Measurements from ENCODE around the gene INPP5D.

INPP5D gene

DNA sequence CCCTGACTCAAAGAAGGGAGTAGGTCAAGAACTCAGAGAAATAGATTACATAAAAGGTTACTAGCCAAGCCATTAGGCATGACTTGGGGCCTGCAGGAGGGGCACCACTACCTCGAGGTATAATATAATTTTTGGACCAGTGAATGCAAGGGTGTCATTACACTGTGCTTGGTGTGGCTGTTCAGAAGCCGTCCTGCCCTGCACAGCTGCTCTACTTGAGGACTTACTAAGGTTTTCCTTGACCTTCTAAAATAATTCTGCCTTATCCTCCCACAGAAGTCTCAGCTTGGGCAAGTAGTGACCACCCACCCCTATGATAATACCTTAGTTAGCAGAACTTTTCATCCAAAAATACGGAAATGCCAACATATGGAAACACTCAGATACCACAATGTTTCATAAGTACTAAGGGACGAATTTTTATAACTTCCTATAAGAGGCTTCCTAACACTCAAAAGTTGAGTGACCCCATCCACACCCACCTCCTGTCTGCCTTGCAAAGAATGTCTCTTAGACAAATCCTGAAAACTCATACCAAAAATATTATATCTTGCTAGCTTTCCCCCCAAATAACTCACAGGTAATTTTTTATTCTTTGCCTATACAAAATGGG is 173.6 kb downstream of the INPP5D start:
- Histone ChIP-seq H3K4me2 (ENCODE audit: insufficient read depth, low read length, poor library complexity, severe bottlenecking) (no peak overlapping the region), H3K14ac (ENCODE audit: low read length) (no peak overlapping the region), H2BK5ac (ENCODE audit: low read length) (no peak overlapping the region), H3K4ac (ENCODE audit: low read length) (no peak overlapping the region), H2BK120ac (ENCODE audit: low read depth, low read length) (no peak overlapping the region), H4K8ac (ENCODE audit: low read depth, low read length) (no peak overlapping the region), H3K27me3 (ENCODE audit: control insufficient read depth in 3 of 3, insufficient read depth in 3 of 3, low read depth in 1 of 3, low read length in 3 of 3) (no peaks in the 10 kb centered on the region), H3K23ac (ENCODE audit: low read depth, low read length, poor library complexity) (no peak overlapping the region), H3K4me3 (ENCODE audit: low read length in 2 of 2) (no peak overlapping the region), H3K36me3 (replicated peaks in 1 of 2; ENCODE audit: control insufficient read depth in 2 of 2, insufficient read depth in 2 of 2, low read length in 2 of 2) (no peaks in the 10 kb centered on the region), H3K27ac (replicated peaks; ENCODE audit: low read length) (no peak overlapping the region), H4K91ac (ENCODE audit: low read depth, low read length, poor library complexity) (no peak overlapping the region), H2AFZ (ENCODE audit: low read length) (no peak overlapping the region), H3K79me1 (ENCODE audit: low read depth, low read length) (no peaks in the 10 kb centered on the region), H2AK5ac (ENCODE audit: low read depth, low read length) (no peak overlapping the region), H3K18ac (ENCODE audit: low read length) (no peak overlapping the region), H3K4me1 (ENCODE audit: control insufficient read depth in 2 of 2, insufficient read depth in 1 of 2, low read depth in 1 of 2, low read length in 2 of 2) (no peaks in the 10 kb centered on the region), H3K9ac (ENCODE audit: low read depth, low read length, poor library complexity) (no peak overlapping the region), H3K9me3 (replicated peaks in 1 of 2; ENCODE audit: control insufficient read depth in 2 of 2, insufficient read depth in 1 of 2, low read depth in 1 of 2, low read length in 2 of 2) (no peaks in the 10 kb centered on the region), H2BK15ac (ENCODE audit: low read length) (no peak overlapping the region), H2BK12ac (ENCODE audit: low read length) (no peak overlapping the region)
- no CpG with 5 or more reads among the region's 4 CpGs for WGBS, 2 donors (ENCODE audit: extremely low coverage in 2 of 2, insufficient read length in 2 of 2, insufficient replicate concordance in 1 of 2)
- no peak for DNase-seq (ENCODE audit: low spot score)

DNA sequence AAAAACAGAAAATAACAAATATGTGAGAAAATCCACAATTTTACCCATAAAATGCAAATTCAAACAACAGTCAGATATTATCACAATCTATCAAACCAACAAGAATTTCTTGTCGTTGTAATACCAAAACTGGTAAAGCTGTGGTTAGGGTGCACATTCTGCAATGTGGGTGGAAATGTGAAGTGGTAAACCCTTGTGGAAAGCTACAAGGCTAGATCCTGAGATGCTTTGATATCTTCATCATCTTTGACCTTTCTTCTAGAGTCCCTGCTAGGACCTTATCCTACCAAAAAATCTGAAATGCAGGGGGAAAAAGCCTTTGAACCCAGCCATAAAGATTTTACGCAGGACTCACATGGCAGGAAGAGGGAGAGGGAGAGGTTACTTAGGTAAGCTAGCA is 174.1 kb downstream of the INPP5D start:
- Histone ChIP-seq H2AFZ (ENCODE audit: low read length) (no peak overlapping the region), H3K79me1 (ENCODE audit: low read depth, low read length) (no peaks in the 10 kb centered on the region), H2BK120ac (ENCODE audit: low read depth, low read length) (no peak overlapping the region), H3K4me1 (ENCODE audit: control insufficient read depth in 2 of 2, insufficient read depth in 1 of 2, low read depth in 1 of 2, low read length in 2 of 2) (no peaks in the 10 kb centered on the region), H3K4ac (ENCODE audit: low read length) (no peak overlapping the region), H3K9me3 (replicated peaks in 1 of 2; ENCODE audit: control insufficient read depth in 2 of 2, insufficient read depth in 1 of 2, low read depth in 1 of 2, low read length in 2 of 2) (no peaks in the 10 kb centered on the region), H2AK5ac (ENCODE audit: low read depth, low read length) (no peak overlapping the region), H3K14ac (ENCODE audit: low read length) (no peak overlapping the region), H3K4me3 (ENCODE audit: low read length in 2 of 2) (no peak overlapping the region), H2BK15ac (ENCODE audit: low read length) (no peak overlapping the region), H2BK5ac (ENCODE audit: low read length) (no peak overlapping the region), H3K18ac (ENCODE audit: low read length) (no peak overlapping the region), H3K27me3 (ENCODE audit: control insufficient read depth in 3 of 3, insufficient read depth in 3 of 3, low read depth in 1 of 3, low read length in 3 of 3) (no peaks in the 10 kb centered on the region), H3K23ac (ENCODE audit: low read depth, low read length, poor library complexity) (no peak overlapping the region), H3K27ac (replicated peaks; ENCODE audit: low read length) (no peak overlapping the region), H2BK12ac (ENCODE audit: low read length) (no peak overlapping the region), H3K4me2 (ENCODE audit: insufficient read depth, low read length, poor library complexity, severe bottlenecking) (no peak overlapping the region), H4K91ac (ENCODE audit: low read depth, low read length, poor library complexity) (no peak overlapping the region), H4K8ac (ENCODE audit: low read depth, low read length) (no peak overlapping the region), H3K36me3 (replicated peaks in 1 of 2; ENCODE audit: control insufficient read depth in 2 of 2, insufficient read depth in 2 of 2, low read length in 2 of 2) (no peaks in the 10 kb centered on the region), H3K9ac (ENCODE audit: low read depth, low read length, poor library complexity) (no peak overlapping the region)
- DNase-seq (ENCODE audit: low spot score), result no peak
- no CpG with 5 or more reads among the region's 2 CpGs for WGBS, 2 donors (ENCODE audit: extremely low coverage in 2 of 2, insufficient read length in 2 of 2, insufficient replicate concordance in 1 of 2)

DNA sequence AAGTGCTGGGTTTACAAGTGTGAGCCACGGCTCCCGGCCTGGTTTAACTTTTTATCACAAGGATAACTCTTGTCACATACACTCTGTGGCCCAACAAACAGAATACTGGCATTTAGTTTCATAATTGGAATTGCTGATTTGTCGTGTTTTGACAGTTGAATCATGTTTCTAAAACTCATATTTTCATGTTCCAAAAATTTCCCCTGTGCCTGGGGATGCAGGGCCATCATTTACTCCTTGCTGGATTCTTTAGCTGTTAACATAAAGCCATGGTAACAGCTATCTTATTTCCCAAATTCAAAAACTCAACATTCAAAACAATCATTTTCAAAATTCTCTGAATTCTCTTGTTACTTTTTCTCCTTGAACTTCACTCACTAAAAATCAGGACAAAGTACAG is 174.9 kb downstream of the INPP5D start:
- Histone ChIP-seq H3K79me1 (ENCODE audit: low read depth, low read length) (no peaks in the 10 kb centered on the region), H3K4me2 (ENCODE audit: insufficient read depth, low read length, poor library complexity, severe bottlenecking) (no peak overlapping the region), H2AFZ (ENCODE audit: low read length) (no peak overlapping the region), H4K8ac (ENCODE audit: low read depth, low read length) (no peak overlapping the region), H2BK120ac (ENCODE audit: low read depth, low read length) (no peak overlapping the region), H3K9me3 (replicated peaks in 1 of 2; ENCODE audit: control insufficient read depth in 2 of 2, insufficient read depth in 1 of 2, low read depth in 1 of 2, low read length in 2 of 2) (no peaks in the 10 kb centered on the region), H2AK5ac (ENCODE audit: low read depth, low read length) (no peak overlapping the region), H3K4me3 (ENCODE audit: low read length in 2 of 2) (no peak overlapping the region), H3K4me1 (ENCODE audit: control insufficient read depth in 2 of 2, insufficient read depth in 1 of 2, low read depth in 1 of 2, low read length in 2 of 2) (no peaks in the 10 kb centered on the region), H3K23ac (ENCODE audit: low read depth, low read length, poor library complexity) (no peak overlapping the region), H3K27me3 (ENCODE audit: control insufficient read depth in 3 of 3, insufficient read depth in 3 of 3, low read depth in 1 of 3, low read length in 3 of 3) (no peaks in the 10 kb centered on the region), H2BK15ac (ENCODE audit: low read length) (no peak overlapping the region), H3K27ac (replicated peaks; ENCODE audit: low read length) (no peak overlapping the region), H2BK5ac (ENCODE audit: low read length) (no peak overlapping the region), H2BK12ac (ENCODE audit: low read length) (no peak overlapping the region), H3K36me3 (replicated peaks in 1 of 2; ENCODE audit: control insufficient read depth in 2 of 2, insufficient read depth in 2 of 2, low read length in 2 of 2) (no peaks in the 10 kb centered on the region), H3K14ac (ENCODE audit: low read length) (no peak overlapping the region), H3K18ac (ENCODE audit: low read length) (no peak overlapping the region), H3K4ac (ENCODE audit: low read length) (no peak overlapping the region), H4K91ac (ENCODE audit: low read depth, low read length, poor library complexity) (no peak overlapping the region), H3K9ac (ENCODE audit: low read depth, low read length, poor library complexity) (no peak overlapping the region)
- no peak for DNase-seq (ENCODE audit: low spot score)
- no CpG with 5 or more reads among the region's 3 CpGs for WGBS, 2 donors (ENCODE audit: extremely low coverage in 2 of 2, insufficient read length in 2 of 2, insufficient replicate concordance in 1 of 2)

DNA sequence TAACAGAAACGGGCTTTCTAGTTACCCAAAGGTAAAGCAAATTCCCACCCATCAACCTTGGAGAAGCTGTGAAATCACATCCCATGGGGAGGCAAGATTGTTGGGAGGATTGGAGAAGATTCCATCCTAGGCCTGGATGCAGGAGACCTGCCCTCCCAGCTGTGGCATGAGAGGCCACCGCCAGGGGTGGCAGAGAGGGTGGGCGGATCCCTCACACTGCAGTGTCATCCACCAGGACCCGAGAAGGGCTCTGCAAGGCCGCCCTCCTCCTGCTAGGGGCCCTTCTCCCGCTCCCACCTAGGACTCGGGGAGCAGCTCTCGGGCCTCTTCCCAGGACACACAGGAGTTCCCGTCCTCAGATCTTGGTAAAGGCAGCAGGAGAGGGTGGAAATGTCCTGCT is 175.8 kb downstream of the INPP5D start:
- Histone ChIP-seq H2AK5ac (ENCODE audit: low read depth, low read length) (no peak overlapping the region), H2BK12ac (ENCODE audit: low read length) (no peak overlapping the region), H3K27ac (replicated peaks; ENCODE audit: low read length) (no peak overlapping the region), H3K9ac (ENCODE audit: low read depth, low read length, poor library complexity) (no peak overlapping the region), H2BK5ac (ENCODE audit: low read length) (no peak overlapping the region), H3K4me3 (ENCODE audit: low read length in 2 of 2) (no peak overlapping the region), H2BK15ac (ENCODE audit: low read length) (no peak overlapping the region), H3K23ac (ENCODE audit: low read depth, low read length, poor library complexity) (no peak overlapping the region), H2BK120ac (ENCODE audit: low read depth, low read length) (no peak overlapping the region), H2AFZ (ENCODE audit: low read length) (no peak overlapping the region), H3K9me3 (replicated peaks in 1 of 2; ENCODE audit: control insufficient read depth in 2 of 2, insufficient read depth in 1 of 2, low read depth in 1 of 2, low read length in 2 of 2) (no peaks in the 10 kb centered on the region), H3K14ac (ENCODE audit: low read length) (no peak overlapping the region), H3K36me3 (replicated peaks in 1 of 2; ENCODE audit: control insufficient read depth in 2 of 2, insufficient read depth in 2 of 2, low read length in 2 of 2) (no peaks in the 10 kb centered on the region), H3K79me1 (ENCODE audit: low read depth, low read length) (no peaks in the 10 kb centered on the region), H3K18ac (ENCODE audit: low read length) (no peak overlapping the region), H3K27me3 (ENCODE audit: control insufficient read depth in 3 of 3, insufficient read depth in 3 of 3, low read depth in 1 of 3, low read length in 3 of 3) (no peaks in the 10 kb centered on the region), H3K4me2 (ENCODE audit: insufficient read depth, low read length, poor library complexity, severe bottlenecking) (no peak overlapping the region), H4K8ac (ENCODE audit: low read depth, low read length) (no peak overlapping the region), H3K4me1 (ENCODE audit: control insufficient read depth in 2 of 2, insufficient read depth in 1 of 2, low read depth in 1 of 2, low read length in 2 of 2) (no peaks in the 10 kb centered on the region), H3K4ac (ENCODE audit: low read length) (no peak overlapping the region), H4K91ac (ENCODE audit: low read depth, low read length, poor library complexity) (no peak overlapping the region)
- no CpG with 5 or more reads among the region's 9 CpGs for WGBS, 2 donors (ENCODE audit: extremely low coverage in 2 of 2, insufficient read length in 2 of 2, insufficient replicate concordance in 1 of 2)
- no peak for DNase-seq (ENCODE audit: low spot score)

Measured in neuronal stem cell (in vitro differentiated cells).